Islet precursor cell (in vitro differentiated cells): Measurements from ENCODE around the gene MCHR1.
"Not testable (repeated sequence)": the region's sequence is repeated elsewhere in the genome, so short reads cannot be mapped to it uniquely, and the experiment has no call there.

Experiments
- DNase-seq: peaks from one replicate; pipeline ENCODE4 v3.0.0-alpha.2; 2018

The MCHR1 gene

GRCh38 chr22:40679249-40679963 lies at the start of gene MCHR1:
TSS of gene MCHR1 (plus strand) at chr22:40679484. CDS start at chr22:40679653, 169 bp downstream.
- DNase-seq, result peak; percentile 74

- no peak for DNase-seq
Observed at GRCh38 chr22:40631925-40632324, 47.4 kb upstream of the MCHR1 start.

GRCh38 chr22:40633036-40633435 lies 46.2 kb upstream of the MCHR1 start:
- no peak for DNase-seq

GRCh38 chr22:40634119-40634903 lies 45.0 kb upstream of the MCHR1 start:
- no peak for DNase-seq

- no peak for DNase-seq
Observed at GRCh38 chr22:40635043-40635939, 44.0 kb upstream of the MCHR1 start.

- no peak for DNase-seq
Observed at GRCh38 chr22:40635940-40636379, 43.3 kb upstream of the MCHR1 start.

- DNase-seq, result peak; percentile 100
Observed at GRCh38 chr22:40636380-40637182, 42.7 kb upstream of the MCHR1 start, which contains the start of gene MRTFA. TSS of gene MRTFA (minus strand) at chr22:40636719.

GRCh38 chr22:40637183-40638150 lies 41.8 kb upstream of the MCHR1 start:
- no peak for DNase-seq

GRCh38 chr22:40638261-40638660 lies 41.0 kb upstream of the MCHR1 start:
- no peak for DNase-seq

GRCh38 chr22:40641269-40641668 lies 38.0 kb upstream of the MCHR1 start:
- DNase-seq, result peak; percentile 75

GRCh38 chr22:40642316-40642715 lies 37.0 kb upstream of the MCHR1 start:
- DNase-seq, result no peak

- DNase-seq, result no peak
Observed at GRCh38 chr22:40645579-40646197, 33.6 kb upstream of the MCHR1 start.

GRCh38 chr22:40648386-40648785 lies 30.9 kb upstream of the MCHR1 start:
- DNase-seq, result no peak

GRCh38 chr22:40651057-40651456 lies 28.2 kb upstream of the MCHR1 start:
- DNase-seq, result no peak

GRCh38 chr22:40651563-40652501 lies 27.5 kb upstream of the MCHR1 start:
- DNase-seq, result peak; percentile 99

- DNase-seq, result no peak
Observed at GRCh38 chr22:40653361-40653760, 25.9 kb upstream of the MCHR1 start.

- DNase-seq, result peak; percentile 74
Observed at GRCh38 chr22:40654522-40655167, 24.6 kb upstream of the MCHR1 start.

GRCh38 chr22:40655941-40656340 lies 23.3 kb upstream of the MCHR1 start:
- DNase-seq, result not testable (repeated sequence)

- not testable (repeated sequence) for DNase-seq
Observed at GRCh38 chr22:40656651-40657050, 22.6 kb upstream of the MCHR1 start.
